ENCODE measurements around the gene CYB5R3. TPM values are rescaled to one million over a fixed set of nuclear protein-coding genes. Genes with fewer than 3 reads are reported as not detected.

CYB5R3 gene
- polyA plus RNA-seq, 1 donor (not counting 4 experiments of a cell fraction or from before 2014, with no cell fraction given) = 102 TPM

DNA sequence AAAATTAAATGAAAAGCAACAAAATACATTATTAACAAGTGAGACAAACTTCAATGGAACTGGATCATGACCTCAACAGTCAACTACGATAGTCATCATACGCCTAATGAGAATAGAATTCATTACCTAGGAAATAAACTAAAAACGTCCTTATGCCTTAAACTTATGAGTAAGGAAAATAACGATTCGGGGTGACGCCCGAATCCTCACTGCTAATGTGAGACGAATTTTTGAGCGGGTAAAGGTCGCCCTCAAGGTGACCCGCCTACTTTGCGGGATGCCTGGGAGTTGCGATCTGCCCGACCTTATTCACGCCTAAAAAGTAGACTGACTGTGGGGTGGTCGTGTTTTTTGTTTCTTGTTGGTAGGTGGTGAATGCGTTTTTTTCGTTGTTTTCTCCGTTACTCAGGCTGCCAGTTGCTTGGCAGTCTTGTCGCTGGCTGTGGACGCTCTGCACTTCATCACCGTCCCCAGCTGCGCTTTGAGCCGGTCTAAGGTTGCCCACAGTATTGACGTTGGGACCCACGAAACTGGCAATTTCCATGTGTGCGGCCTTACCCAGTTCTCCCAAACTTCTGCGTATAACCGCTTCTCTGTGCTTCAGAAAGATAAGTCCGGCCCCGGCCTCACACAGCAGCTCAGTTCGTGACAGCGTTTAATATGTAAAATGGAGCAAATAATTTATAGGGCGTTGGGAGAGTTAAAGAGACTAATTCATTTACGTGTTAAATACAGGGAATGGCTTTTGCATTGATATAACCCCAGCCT is 33.9 kb downstream of the CYB5R3 start:
- peak; percentile 48 for FAIRE-seq
- H3K79me2 ChIP-seq (ENCODE audit: control insufficient read depth, insufficient read depth, low read length) = peaks cover 39% of the 10 kb centered on the region
- dilution Hi-C loops (cut with MboI; ENCODE audit: extremely low pct_ligation_motif_present, low sequenced_read_pairs) = no loop called here
- H3K9ac ChIP-seq (ENCODE audit: control insufficient read depth, extremely low read depth, insufficient read depth, low read length) = peak overlapping the region; percentile 92
- peak overlapping the region; percentile 80 for H3K4me2 ChIP-seq (ENCODE audit: control insufficient read depth, extremely low read depth, insufficient read depth, low read depth, low read length)
- H3K36me3 ChIP-seq (ENCODE audit: control insufficient read depth in 2 of 2, extremely low read depth in 1 of 2, insufficient read depth in 2 of 2, low read length in 2 of 2) = peaks cover 7 to 23% of the 10 kb centered on the region in 2 experiments
- peaks cover 7% of the 10 kb centered on the region for H4K20me1 ChIP-seq (ENCODE audit: control insufficient read depth, extremely low read depth, insufficient read depth, low read length)
- TF ChIP-seq, protein P1, sequence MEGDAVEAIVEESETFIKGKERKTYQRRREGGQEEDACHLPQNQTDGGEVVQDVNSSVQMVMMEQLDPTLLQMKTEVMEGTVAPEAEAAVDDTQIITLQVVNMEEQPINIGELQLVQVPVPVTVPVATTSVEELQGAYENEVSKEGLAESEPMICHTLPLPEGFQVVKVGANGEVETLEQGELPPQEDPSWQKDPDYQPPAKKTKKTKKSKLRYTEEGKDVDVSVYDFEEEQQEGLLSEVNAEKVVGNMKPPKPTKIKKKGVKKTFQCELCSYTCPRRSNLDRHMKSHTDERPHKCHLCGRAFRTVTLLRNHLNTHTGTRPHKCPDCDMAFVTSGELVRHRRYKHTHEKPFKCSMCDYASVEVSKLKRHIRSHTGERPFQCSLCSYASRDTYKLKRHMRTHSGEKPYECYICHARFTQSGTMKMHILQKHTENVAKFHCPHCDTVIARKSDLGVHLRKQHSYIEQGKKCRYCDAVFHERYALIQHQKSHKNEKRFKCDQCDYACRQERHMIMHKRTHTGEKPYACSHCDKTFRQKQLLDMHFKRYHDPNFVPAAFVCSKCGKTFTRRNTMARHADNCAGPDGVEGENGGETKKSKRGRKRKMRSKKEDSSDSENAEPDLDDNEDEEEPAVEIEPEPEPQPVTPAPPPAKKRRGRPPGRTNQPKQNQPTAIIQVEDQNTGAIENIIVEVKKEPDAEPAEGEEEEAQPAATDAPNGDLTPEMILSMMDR (optimal IDR thresholded peaks at IDR 0.05 in 1 of 3, IDR thresholded peaks at IDR 0.05 in 1 of 3, conservative IDR thresholded peaks at IDR 0.05 in 1 of 3; ENCODE audit: extremely low read depth in 1 of 3, insufficient read depth in 2 of 3, low read length in 3 of 3) = peak in 1 of 3 experiments; percentile 16
- no peak for TF ChIP-seq EZH2 (IDR thresholded peaks at IDR 0.05; ENCODE audit: low read length)
- peak overlapping the region; percentile 100 for H3K27ac ChIP-seq (ENCODE audit: control insufficient read depth, insufficient read depth, low read length)
- no peaks in the 10 kb centered on the region for H3K27me3 ChIP-seq (ENCODE audit: control insufficient read depth, extremely low read depth, insufficient read depth, low read length)
- peaks cover 23% of the 10 kb centered on the region for H3K4me1 ChIP-seq (ENCODE audit: control insufficient read depth, extremely low read depth, insufficient read depth, low read length)
- H2AFZ ChIP-seq (ENCODE audit: control insufficient read depth, low read length) = peak overlapping the region; percentile 65
- H3K4me3 ChIP-seq (ENCODE audit: control insufficient read depth in 2 of 3, extremely low read depth in 1 of 3, insufficient read depth in 2 of 3, low read depth in 1 of 3, low read length in 3 of 3) = peak overlapping the region; percentile 73 to 90 (median 79)
- no peak for DNase-seq (ENCODE audit: low read depth, low spot score)
- no peaks in the 10 kb centered on the region for H3K9me3 ChIP-seq (ENCODE audit: control insufficient read depth, low read depth, low read length)
- H3K9me1 ChIP-seq (ENCODE audit: control insufficient read depth, extremely low read depth, insufficient read depth, low read length) = peaks cover 8% of the 10 kb centered on the region

DNA sequence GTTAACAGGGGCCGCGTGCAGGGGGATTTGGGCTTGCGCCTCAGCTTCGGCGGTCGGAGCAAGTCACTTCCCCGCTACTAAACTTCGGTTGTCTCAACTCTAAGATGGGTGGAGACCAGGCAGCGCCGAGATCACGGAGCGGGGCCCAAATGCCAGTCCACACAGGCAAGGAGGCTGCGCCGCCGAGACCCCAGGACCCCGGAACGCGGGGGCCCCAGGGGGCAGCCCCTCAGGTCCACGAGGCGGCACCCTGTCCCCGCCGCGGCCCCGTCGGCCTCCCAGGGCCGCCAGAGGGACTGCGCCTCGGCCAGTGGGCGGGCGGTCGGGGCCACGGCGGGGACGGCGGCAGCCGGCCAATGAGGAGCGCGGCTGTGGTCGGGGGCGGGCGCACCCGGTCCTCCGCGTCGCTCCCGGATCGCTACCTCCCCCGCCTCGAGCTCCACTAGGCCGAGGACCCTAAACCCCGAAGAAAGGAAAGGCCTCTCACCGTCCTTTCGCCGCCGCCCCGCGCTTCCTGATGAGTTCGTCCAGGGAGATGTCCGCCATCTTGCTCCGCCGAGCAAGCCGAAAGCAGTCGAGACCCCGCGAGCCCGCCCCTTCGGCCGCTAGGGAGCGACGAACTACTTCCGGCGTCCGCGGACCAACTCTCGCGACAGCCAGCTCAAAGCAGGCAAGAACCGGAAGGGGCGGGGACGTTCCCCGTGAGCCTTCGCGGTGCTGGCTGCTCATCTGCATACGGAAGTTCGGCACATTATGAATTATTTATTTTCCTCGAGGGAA is 34.7 kb downstream of the CYB5R3 start, which contains the start of gene POLDIP3:
Gene POLDIP3, minus strand, starts transcription at position 572 of the 780 bp plus-strand sequence. Its CDS starts 26 bp downstream, at position 546.
- peak within 1 kb of the TSS; percentile 92 for H3K9ac ChIP-seq (ENCODE audit: control insufficient read depth, extremely low read depth, insufficient read depth, low read length)
- H2AFZ ChIP-seq (ENCODE audit: control insufficient read depth, low read length) = peak within 1 kb of the TSS; percentile 83
- peaks cover 24% of the 10 kb centered on the region for H3K4me1 ChIP-seq (ENCODE audit: control insufficient read depth, extremely low read depth, insufficient read depth, low read length)
- no peaks in the 10 kb centered on the region for H3K27me3 ChIP-seq (ENCODE audit: control insufficient read depth, extremely low read depth, insufficient read depth, low read length)
- H4K20me1 ChIP-seq (ENCODE audit: control insufficient read depth, extremely low read depth, insufficient read depth, low read length) = peaks cover 7% of the 10 kb centered on the region
- peak within 1 kb of the TSS; percentile 80 for H3K4me2 ChIP-seq (ENCODE audit: control insufficient read depth, extremely low read depth, insufficient read depth, low read depth, low read length)
- peak within 1 kb of the TSS; percentile 73 to 90 (median 79) for H3K4me3 ChIP-seq (ENCODE audit: control insufficient read depth in 2 of 3, extremely low read depth in 1 of 3, insufficient read depth in 2 of 3, low read depth in 1 of 3, low read length in 3 of 3)
- no peaks in the 10 kb centered on the region for H3K9me3 ChIP-seq (ENCODE audit: control insufficient read depth, low read depth, low read length)
- DNase-seq (ENCODE audit: low read depth, low spot score) (peak; percentile 88), FAIRE-seq (peak; percentile 46)
- H3K9me1 ChIP-seq (ENCODE audit: control insufficient read depth, extremely low read depth, insufficient read depth, low read length) = peaks cover 8% of the 10 kb centered on the region
- peak within 1 kb of the TSS; percentile 100 for H3K27ac ChIP-seq (ENCODE audit: control insufficient read depth, insufficient read depth, low read length)
- dilution Hi-C loops (cut with MboI; ENCODE audit: extremely low pct_ligation_motif_present, low sequenced_read_pairs) = no loop called here
- peaks cover 8 to 16% of the 10 kb centered on the region in 2 experiments for H3K36me3 ChIP-seq (ENCODE audit: control insufficient read depth in 2 of 2, extremely low read depth in 1 of 2, insufficient read depth in 2 of 2, low read length in 2 of 2)
- peaks cover 44% of the 10 kb centered on the region for H3K79me2 ChIP-seq (ENCODE audit: control insufficient read depth, insufficient read depth, low read length)
- TF ChIP-seq, protein P1 (optimal IDR thresholded peaks at IDR 0.05 in 1 of 3, IDR thresholded peaks at IDR 0.05 in 1 of 3, conservative IDR thresholded peaks at IDR 0.05 in 1 of 3; ENCODE audit: extremely low read depth in 1 of 3, insufficient read depth in 2 of 3, low read length in 3 of 3) = peak in 2 of 3 experiments; percentile 20 to 35
- no peak for TF ChIP-seq EZH2 (IDR thresholded peaks at IDR 0.05; ENCODE audit: low read length)

Data from keratinocyte (primary cell).